HepG2 (cell line): Measurements from ENCODE around the gene TSHB. TPM values are rescaled to one million over a fixed set of nuclear protein-coding genes. Genes with fewer than 3 reads are reported as not detected.

ENCODE experiments used
- CEBPG ChIP-seq: IDR thresholded peaks from 2 replicates; pipeline ENCODE4 v1.6.1; 2016
- DPF2 ChIP-seq: sonication (generic); formaldehyde crosslinking; IDR thresholded peaks from 2 replicates; pipeline ENCODE4 v1.4.0; 2020; ENCODE audit warnings: mild to moderate bottlenecking, low read depth, missing genetic modification reagents, borderline replicate concordance
- FOXA3 ChIP-seq: IDR thresholded peaks from 2 replicates; pipeline ENCODE4 v1.6.1; 2016; ENCODE audit warnings: missing genetic modification reagents, missing compliant biosample characterization
- FOXP1 ChIP-seq, 2 experiments: fragments of 450-650 bp in 1 of 2; IDR thresholded peaks; 2 replicates each; pipeline ENCODE4 v1.6.1; 2017 to 2018; ENCODE audit warnings: antibody characterized with exemption in 1 of 2
- GATAD1 ChIP-seq: IDR thresholded peaks from 2 replicates; pipeline ENCODE4 v1.6.1; 2016; ENCODE audit warnings: missing genetic modification reagents, missing compliant biosample characterization
- HOXA3 ChIP-seq: sonication (generic); formaldehyde crosslinking; IDR thresholded peaks from 2 replicates; pipeline ENCODE4 v1.5.0; 2020; ENCODE audit warnings: missing genetic modification reagents
- LCORL ChIP-seq, 2 experiments: fragments of 450-650 bp in 1 of 2; sonication (generic) in 1 of 2; formaldehyde crosslinking in 1 of 2; IDR thresholded peaks; 2 replicates each; pipeline versions ENCODE4 v1.5.0 to v1.6.1; 2017 to 2020; ENCODE audit warnings: antibody characterized with exemption in 1 of 2, missing genetic modification reagents in 1 of 2
- MTF2 ChIP-seq: sonication (generic); formaldehyde crosslinking; IDR thresholded peaks from 2 replicates; pipeline ENCODE4 v1.5.0; 2020; ENCODE audit warnings: missing genetic modification reagents, borderline replicate concordance
- PRDM15 ChIP-seq: sonication (generic); formaldehyde crosslinking; IDR thresholded peaks from 2 replicates; pipeline ENCODE4 v1.4.0; 2020; ENCODE audit warnings: missing genetic modification reagents
- RFX3 ChIP-seq: IDR thresholded peaks from 2 replicates; pipeline ENCODE4 v1.6.1; 2016; ENCODE audit warnings: missing biosample characterization, missing genetic modification reagents
- SIX1 ChIP-seq: sonication (generic); formaldehyde crosslinking; IDR thresholded peaks from 2 replicates; pipeline ENCODE4 v1.4.0; 2020; ENCODE audit warnings: missing genetic modification reagents, borderline replicate concordance
- THYN1 ChIP-seq: sonication (generic); formaldehyde crosslinking; IDR thresholded peaks from 2 replicates; pipeline ENCODE4 v1.8.1; 2023; ENCODE audit warnings: low read depth, mild to moderate bottlenecking, moderate library complexity, missing genetic modification reagents, borderline replicate concordance
- TMF1 ChIP-seq: sonication (generic); formaldehyde crosslinking; IDR thresholded peaks from 2 replicates; pipeline ENCODE4 v1.8.1; 2022; ENCODE audit warnings: low read depth, missing genetic modification reagents
- TP53 ChIP-seq: sonication (generic); formaldehyde crosslinking; conservative IDR thresholded peaks from 2 replicates; pipeline ENCODE4 v1.4.0; 2020; ENCODE audit warnings: missing genetic modification reagents
- ZNF17 ChIP-seq: sonication (generic); formaldehyde crosslinking; IDR thresholded peaks from 2 replicates; pipeline ENCODE4 v1.5.0; 2020; ENCODE audit warnings: mild to moderate bottlenecking, missing genetic modification reagents
- ZNF264 ChIP-seq: sonication (generic); formaldehyde crosslinking; IDR thresholded peaks from 2 replicates; pipeline ENCODE4 v1.4.0; 2020; ENCODE audit warnings: missing genetic modification reagents
- ZNF614 ChIP-seq: IDR thresholded peaks from 2 replicates; pipeline ENCODE4 v1.6.1; 2018; ENCODE audit warnings: missing biosample characterization, missing genetic modification reagents, inconsistent platforms, borderline replicate concordance
- ZNF616 ChIP-seq: sonication (generic); formaldehyde crosslinking; IDR thresholded peaks from 2 replicates; pipeline ENCODE4 v1.5.0; 2020; ENCODE audit warnings: low read depth, mild to moderate bottlenecking, missing genetic modification reagents
- ZNF792 ChIP-seq: IDR thresholded peaks from 2 replicates; pipeline ENCODE4 v1.6.1; 2016
- polyA plus RNA-seq, 8 experiments: library from polyadenylated mRNA; depleted of rRNA in 3 of 8; stranded (reverse) in 7 of 8; unstranded in 1 of 8; fragments of >200 nt; fragmentation: Illumina TruSeq in 4 of 8; extraction: Trizol in 4 of 8; gene quantifications; 2 replicates each; pipeline versions ENCODE4 v1.2.1 to v1.2.3, GENCODE V29; 2011 to 2016; ENCODE audit warnings: low read depth in 4 of 8, missing spikeins in 1 of 8, mixed read lengths in 1 of 8; ENCODE audit not compliant: insufficient read depth in 1 of 8
- total RNA-seq, 5 experiments: library from RNA; depleted of rRNA; stranded (reverse); fragments of >200 nt; fragmentation: Illumina TruSeq; extraction: Trizol; gene quantifications; 2 replicates each; pipeline ENCODE4 v1.2.3, GENCODE V29; 2016; ENCODE audit warnings: low read depth in 1 of 5
- TF ChIP-seq, protein P1 (sequence below): sonication (generic); formaldehyde crosslinking; IDR thresholded peaks from 2 replicates; pipeline ENCODE4 v1.5.0; 2020; ENCODE audit warnings: missing genetic modification reagents
- TF ChIP-seq, protein P2 (sequence below): sonication (generic); formaldehyde crosslinking; IDR thresholded peaks from 2 replicates; pipeline ENCODE4 v1.5.0; 2020; ENCODE audit warnings: mild to moderate bottlenecking, missing genetic modification reagents
- TF ChIP-seq, protein P3 (sequence below): sonication (generic); formaldehyde crosslinking; IDR thresholded peaks from 2 replicates; pipeline ENCODE4 v1.8.0; 2022; ENCODE audit warnings: low read depth, missing genetic modification reagents
- TF ChIP-seq, protein P4 (sequence below): sonication (generic); formaldehyde crosslinking; IDR thresholded peaks from 2 replicates; pipeline ENCODE4 v1.4.0; 2020; ENCODE audit warnings: mild to moderate bottlenecking, missing genetic modification reagents

TSHB gene
- total and polyA plus RNA-seq, 2 of the 13 experiments (the other 11 are each of a cell fraction or from before 2014, with no cell fraction given) = not detected

DNA sequence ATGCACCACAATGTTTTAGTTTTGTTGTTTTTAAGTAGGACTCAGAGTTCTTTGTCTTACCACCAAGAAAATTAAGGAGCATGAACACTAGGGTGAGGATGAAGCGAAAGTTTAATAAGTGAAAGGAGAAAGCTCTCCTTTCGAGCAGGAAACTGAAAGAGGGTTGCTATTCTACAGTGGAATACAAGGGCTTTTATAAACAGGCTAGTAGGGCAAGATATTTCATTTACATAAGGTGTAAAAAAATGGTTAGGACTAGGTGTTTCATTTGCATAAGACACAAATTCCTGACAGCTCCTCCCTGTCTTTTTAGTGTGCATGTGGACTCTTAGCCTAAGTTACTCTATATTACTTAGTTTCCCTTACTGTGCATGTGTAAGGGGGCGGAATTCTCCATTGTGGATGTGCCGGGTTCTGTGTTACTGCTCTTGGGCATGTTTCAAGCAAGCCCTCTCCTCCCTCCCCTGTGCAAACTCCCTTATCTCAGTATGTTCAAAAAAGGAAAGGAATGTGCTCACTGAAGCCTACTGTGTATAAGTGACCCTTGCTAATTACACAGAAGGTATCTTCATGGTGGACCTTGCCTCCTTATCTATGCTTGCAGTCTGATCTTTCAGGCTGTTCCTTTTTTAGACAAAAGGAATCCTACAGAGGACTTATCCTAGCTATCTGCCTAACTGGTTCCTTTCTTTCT, 7.3 kb downstream of the TSHB start (continued):
- TF ChIP-seq, protein P1, sequence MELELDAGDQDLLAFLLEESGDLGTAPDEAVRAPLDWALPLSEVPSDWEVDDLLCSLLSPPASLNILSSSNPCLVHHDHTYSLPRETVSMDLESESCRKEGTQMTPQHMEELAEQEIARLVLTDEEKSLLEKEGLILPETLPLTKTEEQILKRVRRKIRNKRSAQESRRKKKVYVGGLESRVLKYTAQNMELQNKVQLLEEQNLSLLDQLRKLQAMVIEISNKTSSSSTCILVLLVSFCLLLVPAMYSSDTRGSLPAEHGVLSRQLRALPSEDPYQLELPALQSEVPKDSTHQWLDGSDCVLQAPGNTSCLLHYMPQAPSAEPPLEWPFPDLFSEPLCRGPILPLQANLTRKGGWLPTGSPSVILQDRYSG (CRISPR knock-in tag) = no peak
- TF ChIP-seq, protein P2, sequence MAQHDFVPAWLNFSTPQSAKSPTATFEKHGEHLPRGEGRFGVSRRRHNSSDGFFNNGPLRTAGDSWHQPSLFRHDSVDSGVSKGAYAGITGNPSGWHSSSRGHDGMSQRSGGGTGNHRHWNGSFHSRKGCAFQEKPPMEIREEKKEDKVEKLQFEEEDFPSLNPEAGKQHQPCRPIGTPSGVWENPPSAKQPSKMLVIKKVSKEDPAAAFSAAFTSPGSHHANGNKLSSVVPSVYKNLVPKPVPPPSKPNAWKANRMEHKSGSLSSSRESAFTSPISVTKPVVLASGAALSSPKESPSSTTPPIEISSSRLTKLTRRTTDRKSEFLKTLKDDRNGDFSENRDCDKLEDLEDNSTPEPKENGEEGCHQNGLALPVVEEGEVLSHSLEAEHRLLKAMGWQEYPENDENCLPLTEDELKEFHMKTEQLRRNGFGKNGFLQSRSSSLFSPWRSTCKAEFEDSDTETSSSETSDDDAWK (CRISPR knock-in tag) = no peak
- TF ChIP-seq RFX3 (no peak), TP53 (0 out of 2 replicates have a peak, but pooled peaks have one; percentile 47), PRDM15 (CRISPR knock-in tag) (no peak), ZNF792 (CRISPR knock-in tag) (peak; percentile 53; the same call in 1 of the 2 replicates), SIX1 (peak; percentile 47; the same call in 1 of the 2 replicates), HOXA3 (CRISPR knock-in tag) (peak; percentile 43; the same call in 1 of the 2 replicates), THYN1 (no peak), DPF2 (peak; percentile 34; the same call in 1 of the 2 replicates), LCORL (IDR thresholded peaks at IDR 0.05) (no peak), LCORL (CRISPR knock-in tag; IDR thresholded peaks at IDR 0.05) (0 out of 2 replicates have a peak, but pooled peaks have one; percentile 37), MTF2 (CRISPR knock-in tag) (no peak), ZNF614 (CRISPR knock-in tag) (no peak), GATAD1 (CRISPR knock-in tag) (no peak), ZNF616 (CRISPR knock-in tag) (no peak), FOXP1 (IDR thresholded peaks at IDR 0.05) (no peak), FOXP1 (CRISPR knock-in tag; IDR thresholded peaks at IDR 0.05) (peak; percentile 36; the same call in 1 of the 2 replicates), TMF1 (CRISPR knock-in tag) (no peak), CEBPG (CRISPR knock-in tag) (0 out of 2 replicates have a peak, but pooled peaks have one; percentile 27), ZNF264 (CRISPR knock-in tag) (0 out of 2 replicates have a peak, but pooled peaks have one; percentile 34), FOXA3 (CRISPR knock-in tag) (peak; percentile 67), ZNF17 (CRISPR knock-in tag) (no peak)
- TF ChIP-seq, protein P3, sequence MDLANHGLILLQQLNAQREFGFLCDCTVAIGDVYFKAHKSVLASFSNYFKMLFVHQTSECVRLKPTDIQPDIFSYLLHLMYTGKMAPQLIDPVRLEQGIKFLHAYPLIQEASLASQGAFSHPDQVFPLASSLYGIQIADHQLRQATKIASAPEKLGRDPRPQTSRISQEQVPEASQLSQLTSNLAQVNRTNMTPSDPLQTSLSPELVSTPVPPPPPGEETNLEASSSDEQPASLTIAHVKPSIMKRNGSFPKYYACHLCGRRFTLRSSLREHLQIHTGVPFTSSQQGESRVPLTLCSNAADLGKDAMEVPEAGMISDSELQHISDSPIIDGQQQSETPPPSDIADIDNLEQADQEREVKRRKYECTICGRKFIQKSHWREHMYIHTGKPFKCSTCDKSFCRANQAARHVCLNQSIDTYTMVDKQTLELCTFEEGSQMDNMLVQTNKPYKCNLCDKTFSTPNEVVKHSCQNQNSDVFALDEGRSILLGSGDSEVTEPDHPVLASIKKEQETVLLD (CRISPR knock-in tag) = no peak
- TF ChIP-seq, protein P4, sequence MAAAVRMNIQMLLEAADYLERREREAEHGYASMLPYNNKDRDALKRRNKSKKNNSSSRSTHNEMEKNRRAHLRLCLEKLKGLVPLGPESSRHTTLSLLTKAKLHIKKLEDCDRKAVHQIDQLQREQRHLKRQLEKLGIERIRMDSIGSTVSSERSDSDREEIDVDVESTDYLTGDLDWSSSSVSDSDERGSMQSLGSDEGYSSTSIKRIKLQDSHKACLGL (CRISPR knock-in tag) = no peak
